Loucy (cell line): Measurements from ENCODE around the gene PKP4.
A peak's percentile ranks its signal among the peaks of the same experiment; 100 is the strongest.

Source experiments
- H2AFZ ChIP-seq: fragments of 200-600 bp; sonication (generic); 2 replicates; pipeline ENCODE4 v1.6.0; 2016; ENCODE audit warnings: antibody characterized with exemption, mild to moderate bottlenecking, low read length, moderate library complexity
- H3F3A ChIP-seq: fragments of 200-600 bp; 2 replicates; pipeline ENCODE4 v1.6.0; 2016; ENCODE audit warnings: antibody characterized with exemption, low read depth, mild to moderate bottlenecking
- H3K27me3 ChIP-seq: fragments of 200-600 bp; sonication (generic); 2 replicates; pipeline ENCODE4 v1.6.1; 2014; ENCODE audit warnings: low read length, mild to moderate bottlenecking; ENCODE audit not compliant: insufficient read depth, poor library complexity, severe bottlenecking
- H3K36me3 ChIP-seq: fragments of 200-600 bp; sonication (generic); 2 replicates; pipeline ENCODE4 v1.6.1; 2016; ENCODE audit warnings: low read length; ENCODE audit not compliant: insufficient read depth
- H3K4me1 ChIP-seq: fragments of 200-600 bp; sonication (generic); 2 replicates; pipeline ENCODE4 v1.5.1; 2014; ENCODE audit warnings: low read length, mild to moderate bottlenecking; ENCODE audit not compliant: insufficient read depth, poor library complexity, severe bottlenecking
- H3K4me2 ChIP-seq: fragments of 200-600 bp; sonication (generic); 2 replicates; pipeline ENCODE4 v1.6.0; 2014; ENCODE audit warnings: antibody characterized with exemption, low read length, low read depth, mild to moderate bottlenecking; ENCODE audit not compliant: poor library complexity, severe bottlenecking
- H3K4me3 ChIP-seq: fragments of 200-600 bp; sonication (generic); 2 replicates; pipeline ENCODE4 v1.5.1; 2014; ENCODE audit warnings: low read length, mild to moderate bottlenecking, mixed read lengths; ENCODE audit not compliant: poor library complexity, severe bottlenecking
- H3K79me2 ChIP-seq: fragments of 200-600 bp; sonication (generic); 2 replicates; pipeline ENCODE4 v1.6.1; 2014; ENCODE audit warnings: low read length; ENCODE audit not compliant: insufficient read depth
- H3K9ac ChIP-seq: fragments of 200-600 bp; sonication (generic); 2 replicates; pipeline ENCODE4 v1.6.0; 2014; ENCODE audit warnings: mild to moderate bottlenecking, low read depth, low read length, moderate library complexity; ENCODE audit not compliant: poor library complexity, severe bottlenecking
- H3K9me2 ChIP-seq: fragments of 200-600 bp; sonication (generic); replicated peaks from 2 replicates; pipeline ENCODE4 v1.6.1; 2016; ENCODE audit warnings: low read depth, low read length, mixed read lengths
- H3K9me3 ChIP-seq: fragments of 200-600 bp; sonication (generic); 2 replicates; pipeline ENCODE4 v1.6.1; 2014; ENCODE audit warnings: mild to moderate bottlenecking, antibody characterized with exemption, low read length, low read depth; ENCODE audit not compliant: insufficient read depth
- H4K20me1 ChIP-seq: fragments of 200-600 bp; sonication (generic); 2 replicates; pipeline ENCODE4 v1.6.0; 2014; ENCODE audit warnings: antibody characterized with exemption, low read length, mild to moderate bottlenecking; ENCODE audit not compliant: insufficient read depth, poor library complexity, severe bottlenecking
- EZH2phosphoT487 ChIP-seq: fragments of 200-600 bp; IDR thresholded peaks from 2 replicates; pipeline ENCODE4 v1.6.1; 2018; ENCODE audit warnings: antibody characterized with exemption, mild to moderate bottlenecking, moderate library complexity, borderline replicate concordance
- TF ChIP-seq, protein P1 (sequence below): fragments of 200-600 bp; sonication (generic); conservative IDR thresholded peaks from 2 replicates; pipeline ENCODE4 v1.5.1; 2014; ENCODE audit warnings: mild to moderate bottlenecking, antibody characterized with exemption, low read length

The PKP4 gene

DNA sequence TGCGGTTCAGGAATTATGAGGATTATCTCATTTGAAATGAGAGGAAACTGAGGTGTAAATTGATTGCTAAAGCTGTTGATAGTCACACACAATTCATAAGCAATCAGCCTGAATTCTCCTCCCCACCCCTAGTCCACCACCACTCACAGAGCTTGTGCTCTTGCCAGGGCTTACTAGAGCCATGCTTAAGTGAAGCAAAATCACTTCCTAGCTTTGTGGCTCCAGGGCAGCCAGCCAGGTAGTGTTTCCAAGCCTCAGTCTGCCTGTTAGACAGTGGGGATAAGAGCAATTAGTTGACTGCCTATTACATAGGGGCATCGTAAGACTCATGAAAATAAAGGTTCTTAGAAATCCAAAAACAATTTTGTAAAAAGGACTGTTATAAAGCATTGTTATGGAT is 87.2 kb downstream of the PKP4 start:
- H3F3A ChIP-seq: no peaks in the 10 kb centered on the region
- no peak overlapping the region for H3K9ac ChIP-seq
- no peaks in the 10 kb centered on the region for H3K36me3 ChIP-seq
- no peaks in the 10 kb centered on the region for H3K27me3 ChIP-seq
- H3K79me2 ChIP-seq: no peaks in the 10 kb centered on the region
- H3K4me2 ChIP-seq: no peak overlapping the region
- no peaks in the 10 kb centered on the region for H3K9me2 ChIP-seq
- peaks cover 3% of the 10 kb centered on the region for H4K20me1 ChIP-seq
- TF ChIP-seq, protein P1, sequence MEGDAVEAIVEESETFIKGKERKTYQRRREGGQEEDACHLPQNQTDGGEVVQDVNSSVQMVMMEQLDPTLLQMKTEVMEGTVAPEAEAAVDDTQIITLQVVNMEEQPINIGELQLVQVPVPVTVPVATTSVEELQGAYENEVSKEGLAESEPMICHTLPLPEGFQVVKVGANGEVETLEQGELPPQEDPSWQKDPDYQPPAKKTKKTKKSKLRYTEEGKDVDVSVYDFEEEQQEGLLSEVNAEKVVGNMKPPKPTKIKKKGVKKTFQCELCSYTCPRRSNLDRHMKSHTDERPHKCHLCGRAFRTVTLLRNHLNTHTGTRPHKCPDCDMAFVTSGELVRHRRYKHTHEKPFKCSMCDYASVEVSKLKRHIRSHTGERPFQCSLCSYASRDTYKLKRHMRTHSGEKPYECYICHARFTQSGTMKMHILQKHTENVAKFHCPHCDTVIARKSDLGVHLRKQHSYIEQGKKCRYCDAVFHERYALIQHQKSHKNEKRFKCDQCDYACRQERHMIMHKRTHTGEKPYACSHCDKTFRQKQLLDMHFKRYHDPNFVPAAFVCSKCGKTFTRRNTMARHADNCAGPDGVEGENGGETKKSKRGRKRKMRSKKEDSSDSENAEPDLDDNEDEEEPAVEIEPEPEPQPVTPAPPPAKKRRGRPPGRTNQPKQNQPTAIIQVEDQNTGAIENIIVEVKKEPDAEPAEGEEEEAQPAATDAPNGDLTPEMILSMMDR: no peak
- no peak for TF ChIP-seq EZH2phosphoT487
- H3K4me3 ChIP-seq: no peak overlapping the region
- peaks cover 25% of the 10 kb centered on the region for H3K4me1 ChIP-seq
- no peak overlapping the region for H2AFZ ChIP-seq
- no peaks in the 10 kb centered on the region for H3K9me3 ChIP-seq

DNA sequence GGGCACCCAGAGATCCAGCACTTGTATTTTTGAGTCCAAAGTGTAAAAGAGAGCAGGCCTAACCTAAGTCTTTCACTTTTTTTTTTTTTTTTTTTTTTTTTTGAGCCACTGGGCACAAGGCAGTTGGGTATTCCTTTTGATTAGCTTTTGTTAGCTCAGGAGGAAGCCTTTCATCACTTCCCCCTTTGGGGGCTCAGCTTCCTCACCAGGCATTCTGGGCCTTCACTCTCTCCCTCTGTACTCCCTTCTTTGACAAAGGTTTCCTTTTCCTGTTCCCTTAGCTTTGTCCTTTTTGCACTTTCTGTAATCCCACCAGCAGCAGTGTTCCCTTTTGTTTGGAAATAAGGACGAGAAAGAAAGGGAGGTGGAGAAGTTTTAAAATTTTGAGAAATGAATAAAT is 88.2 kb downstream of the PKP4 start:
- no peak overlapping the region for H3K4me2 ChIP-seq

DNA sequence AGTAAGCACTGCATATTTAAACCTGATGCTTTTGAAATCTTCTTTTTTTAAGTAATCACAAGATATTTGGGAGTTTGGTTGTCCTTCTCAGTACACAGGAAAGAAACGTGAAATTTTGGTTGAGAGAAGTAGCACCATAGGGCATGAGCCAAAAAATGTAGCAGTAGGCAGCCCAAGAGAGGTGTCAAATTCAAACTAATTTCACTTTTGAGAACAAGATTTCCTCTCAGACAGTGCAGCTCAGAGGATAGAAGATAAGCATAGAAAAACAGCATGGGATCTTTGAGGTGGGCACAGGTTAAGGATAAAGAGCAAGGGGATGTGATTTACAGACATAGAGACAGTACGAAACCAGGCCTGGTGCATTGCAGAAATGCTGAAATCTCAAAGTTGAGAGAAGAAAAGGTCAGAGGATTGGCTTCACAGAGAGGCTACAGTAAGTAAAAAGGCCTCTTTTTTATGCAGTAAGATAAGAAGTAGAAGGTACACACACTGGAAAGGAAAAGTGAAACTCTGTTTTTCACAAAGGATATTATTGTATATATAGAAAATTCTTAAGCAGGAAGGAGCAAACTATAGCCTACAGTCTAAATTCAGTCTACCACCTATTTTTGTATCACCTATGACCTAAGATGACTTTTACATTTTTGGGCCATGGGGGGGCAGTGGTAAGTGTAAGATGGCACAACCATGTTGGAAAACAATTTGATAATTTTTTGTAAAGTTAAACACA is 89.8 kb downstream of the PKP4 start:
- H3K4me1 ChIP-seq: peaks cover 15% of the 10 kb centered on the region
- peaks cover 3% of the 10 kb centered on the region for H4K20me1 ChIP-seq
- no peaks in the 10 kb centered on the region for H3K36me3 ChIP-seq
- H3K9ac ChIP-seq: no peak overlapping the region
- no peak overlapping the region for H2AFZ ChIP-seq
- no peaks in the 10 kb centered on the region for H3K79me2 ChIP-seq
- H3K4me2 ChIP-seq: no peak overlapping the region
- no peak overlapping the region for H3K4me3 ChIP-seq
- H3K9me2 ChIP-seq: no peaks in the 10 kb centered on the region
- H3K27me3 ChIP-seq: no peaks in the 10 kb centered on the region
- no peaks in the 10 kb centered on the region for H3F3A ChIP-seq
- no peaks in the 10 kb centered on the region for H3K9me3 ChIP-seq
- no peak for TF ChIP-seq EZH2phosphoT487
- TF ChIP-seq, protein P1: peak; percentile 24; the same call in 1 of the 2 replicates

More for the DNA sequence above, 88.2 kb downstream of the PKP4 start:
- Histone ChIP-seq H3K4me3 (no peak overlapping the region), H3K27me3 (no peaks in the 10 kb centered on the region), H3K79me2 (no peaks in the 10 kb centered on the region), H3K4me1 (peaks cover 15% of the 10 kb centered on the region), H3K9me2 (no peaks in the 10 kb centered on the region), H4K20me1 (peaks cover 3% of the 10 kb centered on the region), H3K36me3 (no peaks in the 10 kb centered on the region), H2AFZ (no peak overlapping the region), H3K9ac (no peak overlapping the region), H3F3A (no peaks in the 10 kb centered on the region), H3K9me3 (no peaks in the 10 kb centered on the region)
- TF ChIP-seq EZH2phosphoT487: no peak
- TF ChIP-seq, protein P1: no peak
